Vagina (tissue), 2 donors: ENCODE data around the gene GOLM1. TPM values are rescaled to one million over a fixed set of nuclear protein-coding genes. Genes with fewer than 3 reads are reported as not detected.

Source experiments
- DNase-seq, 2 donors: peaks; one replicate each; pipeline ENCODE4 v3.0.0-alpha.2; 2017; ENCODE audit errors: extremely low spot score in 2 of 2
- H3K27ac ChIP-seq: fragments of 200-600 bp; sonication (generic); one replicate; pipeline ENCODE4 v1.5.1; 2019
- H3K27me3 ChIP-seq: fragments of 200-600 bp; sonication (generic); one replicate; pipeline ENCODE4 v1.5.1; 2019
- H3K36me3 ChIP-seq, 2 donors: fragments of 200-600 bp; sonication (generic); one replicate each; pipeline ENCODE4 v1.5.1; 2017 to 2019
- H3K4me1 ChIP-seq: fragments of 200-600 bp; sonication (generic); one replicate; pipeline ENCODE4 v1.5.1; 2019
- H3K4me3 ChIP-seq, 2 donors: fragments of 200-600 bp; sonication (generic); 1 replicate in 1 of 2; 2 replicates in 1 of 2; pipeline ENCODE4 v1.5.1; 2016 to 2019
- H3K9me3 ChIP-seq: fragments of 200-600 bp; sonication (generic); one replicate; pipeline ENCODE4 v1.5.1; 2019
- POLR2A ChIP-seq, 2 donors: fragments of 450-650 bp; IDR thresholded peaks; one replicate each; pipeline ENCODE4 v1.6.1; 2017; ENCODE audit warnings: antibody characterized with exemption in 2 of 2, mild to moderate bottlenecking in 2 of 2, moderate library complexity in 2 of 2
- POLR2AphosphoS5 ChIP-seq, 2 donors: sonication (generic); formaldehyde crosslinking; IDR thresholded peaks; one replicate each; pipeline ENCODE4 v1.9.0; 2017; ENCODE audit warnings: antibody characterized with exemption in 2 of 2, mild to moderate bottlenecking in 2 of 2, low read depth in 1 of 2; ENCODE audit not compliant: insufficient read depth in 1 of 2
- intact Hi-C: fragments of 100-400 bp; cut with DNase I; formaldehyde crosslinking; loops from one replicate; pipeline ENCODE4 v1.15.1; 2023
- total RNA-seq: library from RNA; depleted of rRNA; stranded (reverse); fragments of >200 nt; gene quantifications from one replicate; pipeline ENCODE4 v1.2.3, GENCODE V29; 2016
- TF ChIP-seq, protein P1 (sequence below), 3 experiments: fragments of 450-650 bp in 2 of 3; fragments of 200-600 bp in 1 of 3; sonication (generic) in 1 of 3; IDR thresholded peaks; one replicate each; pipeline ENCODE4 v1.5.1; 2017 to 2019; ENCODE audit warnings: antibody characterized with exemption in 3 of 3, mild to moderate bottlenecking in 2 of 3, moderate library complexity in 2 of 3

Gene GOLM1
- total RNA-seq, 1 donor from 2014 or later, result 14.7 TPM

DNA sequence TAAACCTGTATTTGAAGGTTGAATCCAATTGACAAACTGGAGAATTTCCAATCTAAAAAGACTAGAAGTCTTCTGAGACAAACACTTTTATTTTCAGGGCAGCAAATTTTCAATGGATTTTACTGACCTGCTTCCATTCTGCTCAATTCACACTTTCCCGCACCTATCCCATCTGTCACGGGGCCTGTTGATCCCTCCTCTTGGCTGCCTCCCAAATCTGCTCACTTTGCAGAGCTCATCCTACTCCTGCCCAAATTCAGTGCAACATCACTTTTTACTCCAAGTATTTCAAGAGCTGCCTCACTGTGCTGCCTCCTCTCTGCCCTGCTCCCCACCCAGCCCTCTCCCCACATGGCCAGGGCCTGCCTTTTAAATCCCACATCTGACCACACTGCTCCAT lies 35.1 kb downstream of the GOLM1 start:
- H3K4me3 ChIP-seq, result no peak overlapping the region
- H3K36me3 ChIP-seq, result no peaks in the 10 kb centered on the region
- TF ChIP-seq, protein P1, sequence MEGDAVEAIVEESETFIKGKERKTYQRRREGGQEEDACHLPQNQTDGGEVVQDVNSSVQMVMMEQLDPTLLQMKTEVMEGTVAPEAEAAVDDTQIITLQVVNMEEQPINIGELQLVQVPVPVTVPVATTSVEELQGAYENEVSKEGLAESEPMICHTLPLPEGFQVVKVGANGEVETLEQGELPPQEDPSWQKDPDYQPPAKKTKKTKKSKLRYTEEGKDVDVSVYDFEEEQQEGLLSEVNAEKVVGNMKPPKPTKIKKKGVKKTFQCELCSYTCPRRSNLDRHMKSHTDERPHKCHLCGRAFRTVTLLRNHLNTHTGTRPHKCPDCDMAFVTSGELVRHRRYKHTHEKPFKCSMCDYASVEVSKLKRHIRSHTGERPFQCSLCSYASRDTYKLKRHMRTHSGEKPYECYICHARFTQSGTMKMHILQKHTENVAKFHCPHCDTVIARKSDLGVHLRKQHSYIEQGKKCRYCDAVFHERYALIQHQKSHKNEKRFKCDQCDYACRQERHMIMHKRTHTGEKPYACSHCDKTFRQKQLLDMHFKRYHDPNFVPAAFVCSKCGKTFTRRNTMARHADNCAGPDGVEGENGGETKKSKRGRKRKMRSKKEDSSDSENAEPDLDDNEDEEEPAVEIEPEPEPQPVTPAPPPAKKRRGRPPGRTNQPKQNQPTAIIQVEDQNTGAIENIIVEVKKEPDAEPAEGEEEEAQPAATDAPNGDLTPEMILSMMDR (IDR thresholded peaks at IDR 0.05), result no peak
- TF ChIP-seq POLR2AphosphoS5 (IDR thresholded peaks at IDR 0.05; ENCODE audit: insufficient read depth in 1 of 2, low read depth in 1 of 2), result no peak
- intact Hi-C loops, result no loop called here
- no peak for DNase-seq
- no peaks in the 10 kb centered on the region for H3K9me3 ChIP-seq
- no peaks in the 10 kb centered on the region for H3K4me1 ChIP-seq
- H3K27ac ChIP-seq, result no peak overlapping the region
- no peaks in the 10 kb centered on the region for H3K27me3 ChIP-seq

DNA sequence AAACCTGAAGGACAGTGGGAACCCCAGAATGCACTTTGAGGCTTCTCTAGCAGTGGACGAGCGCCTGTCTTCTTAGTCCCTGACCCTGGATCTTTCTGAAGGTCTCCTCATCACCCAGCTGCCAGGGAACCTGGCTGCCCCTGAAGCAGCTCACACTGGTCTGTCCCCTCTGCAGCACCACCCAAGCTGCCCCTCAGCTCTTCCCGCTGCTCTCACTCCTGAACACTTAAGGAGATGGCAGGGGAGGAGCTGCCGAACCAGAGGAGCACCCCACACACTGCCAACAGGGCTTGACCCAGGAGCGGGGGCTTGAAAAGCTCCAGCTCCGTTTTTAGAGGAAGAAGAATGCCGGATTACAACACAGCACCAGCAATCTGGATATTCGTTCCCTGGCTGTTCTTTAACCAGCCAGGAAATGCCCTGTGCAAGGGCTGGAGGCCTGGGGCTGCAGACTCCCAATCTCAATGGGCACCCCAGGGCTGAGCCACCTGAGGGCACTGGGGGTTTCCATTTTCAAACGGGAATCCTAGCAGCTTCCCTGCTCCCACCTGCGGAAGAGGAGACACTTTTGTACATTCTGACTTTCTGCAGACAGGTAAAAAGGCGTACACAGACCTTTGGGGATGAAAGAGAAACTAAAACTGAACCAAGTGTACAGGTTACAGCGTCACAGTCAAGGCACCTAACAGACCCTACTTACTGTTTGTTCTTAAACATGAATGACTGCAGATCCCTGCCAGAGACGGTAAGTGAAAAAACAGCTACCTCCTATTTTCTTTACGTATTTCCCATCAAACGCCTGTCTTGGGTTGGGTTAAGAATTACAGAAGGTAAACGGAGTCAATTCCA lies 36.3 kb downstream of the GOLM1 start:
- no peak for TF ChIP-seq POLR2AphosphoS5 (IDR thresholded peaks at IDR 0.05; ENCODE audit: insufficient read depth in 1 of 2, low read depth in 1 of 2)
- TF ChIP-seq, protein P1 (IDR thresholded peaks at IDR 0.05), result no peak
- no peak for TF ChIP-seq POLR2A (IDR thresholded peaks at IDR 0.05)
- Histone ChIP-seq H3K36me3 (no peaks in the 10 kb centered on the region), H3K27ac (no peak overlapping the region), H3K4me1 (no peaks in the 10 kb centered on the region), H3K4me3 (no peak overlapping the region), H3K9me3 (no peaks in the 10 kb centered on the region), H3K27me3 (no peaks in the 10 kb centered on the region)
- no peak for DNase-seq
- intact Hi-C loops, result no loop called here

DNA sequence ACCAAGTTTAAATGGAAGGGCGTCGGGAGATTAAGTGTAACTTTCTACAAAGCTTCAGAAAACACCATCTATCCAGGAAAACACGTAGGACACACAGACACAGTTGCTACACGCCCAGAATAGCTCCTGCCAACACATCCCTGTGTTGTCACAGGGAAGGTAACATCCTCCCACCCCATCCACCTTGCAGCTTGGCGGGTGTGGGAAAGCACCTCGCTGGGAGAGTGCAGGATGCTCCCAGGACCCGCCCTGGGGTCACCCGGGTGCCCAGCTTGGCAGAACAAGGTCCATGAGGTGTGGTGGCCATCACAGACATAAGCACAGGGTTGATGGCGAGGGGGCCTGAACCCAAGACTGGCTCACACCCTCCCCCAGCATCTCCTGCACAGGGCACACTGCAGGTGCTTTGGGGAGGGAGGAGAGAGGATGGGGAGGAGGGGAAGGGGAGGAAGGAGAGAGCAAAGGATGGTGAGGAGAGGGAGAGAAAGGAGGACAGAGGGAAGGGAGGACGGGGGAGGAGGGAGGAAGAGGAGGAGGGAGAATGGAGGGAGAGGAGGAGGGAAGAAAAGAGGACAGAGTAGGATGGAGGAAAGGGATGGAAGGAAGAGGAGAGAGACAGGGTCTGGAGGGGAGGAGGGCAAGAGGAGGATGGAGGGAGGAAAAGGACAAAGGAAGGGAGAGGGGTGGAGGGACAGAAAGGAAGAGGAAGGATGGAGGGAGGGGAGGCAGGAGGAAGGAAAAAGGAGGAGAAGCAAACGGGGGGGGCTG lies 37.2 kb downstream of the GOLM1 start:
- no peaks in the 10 kb centered on the region for H3K27me3 ChIP-seq
- intact Hi-C loops, result no loop called here
- no peak overlapping the region for H3K4me3 ChIP-seq
- no peak for DNase-seq
- no peak overlapping the region for H3K27ac ChIP-seq
- TF ChIP-seq, protein P1 (IDR thresholded peaks at IDR 0.05), result no peak
- TF ChIP-seq POLR2AphosphoS5 (IDR thresholded peaks at IDR 0.05; ENCODE audit: insufficient read depth in 1 of 2, low read depth in 1 of 2), result no peak
- TF ChIP-seq POLR2A (IDR thresholded peaks at IDR 0.05), result no peak
- no peaks in the 10 kb centered on the region for H3K4me1 ChIP-seq
- no peaks in the 10 kb centered on the region for H3K36me3 ChIP-seq
- no peaks in the 10 kb centered on the region for H3K9me3 ChIP-seq

DNA sequence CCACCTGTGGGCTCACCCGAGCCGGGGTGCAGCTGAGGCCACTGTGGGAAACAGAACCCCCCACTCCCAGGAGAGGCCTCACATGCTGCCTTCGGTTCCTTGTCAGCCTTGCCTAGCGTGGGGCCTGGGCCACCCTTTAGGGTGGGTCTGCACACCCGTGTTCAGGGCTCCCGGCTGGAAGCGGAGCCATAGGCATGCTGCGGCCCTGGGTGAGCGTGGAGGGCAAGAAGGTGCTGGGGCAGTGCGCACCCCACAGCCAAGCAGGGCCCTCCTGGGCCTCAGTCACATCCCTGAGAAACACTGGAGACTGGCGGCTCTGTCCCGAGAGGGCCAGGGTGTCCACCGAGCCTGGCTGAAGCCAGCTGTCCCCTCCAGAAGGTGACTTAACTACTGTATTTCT lies 41.9 kb downstream of the GOLM1 start:
- no peak overlapping the region for H3K4me3 ChIP-seq
- H3K9me3 ChIP-seq, result no peaks in the 10 kb centered on the region
- H3K36me3 ChIP-seq, result no peaks in the 10 kb centered on the region
- TF ChIP-seq, protein P1 (IDR thresholded peaks at IDR 0.05), result no peak
- no peak for TF ChIP-seq POLR2AphosphoS5 (IDR thresholded peaks at IDR 0.05; ENCODE audit: insufficient read depth in 1 of 2, low read depth in 1 of 2)
- TF ChIP-seq POLR2A (IDR thresholded peaks at IDR 0.05), result no peak
- no peak for DNase-seq
- intact Hi-C loops, result no loop called here
- H3K27ac ChIP-seq, result no peak overlapping the region
- no peaks in the 10 kb centered on the region for H3K27me3 ChIP-seq
- no peaks in the 10 kb centered on the region for H3K4me1 ChIP-seq

DNA sequence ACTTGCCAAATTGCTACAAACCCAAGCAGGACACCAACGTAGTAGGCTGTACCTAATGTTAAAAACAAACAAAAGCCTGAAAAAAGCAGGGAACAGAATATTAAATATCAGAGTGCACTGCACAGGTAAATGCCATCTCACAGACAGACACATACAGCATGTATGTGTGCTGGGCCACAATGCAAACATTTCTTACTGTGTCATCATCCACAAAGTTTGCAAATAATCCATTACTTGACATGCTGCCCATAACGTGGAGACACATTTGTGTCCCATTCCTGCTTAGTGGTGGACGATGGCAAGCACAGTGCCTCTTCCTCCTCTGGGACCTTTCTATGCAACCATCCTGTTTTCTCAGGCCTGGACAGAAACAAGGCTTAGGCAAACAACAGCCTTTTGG lies 44.7 kb downstream of the GOLM1 start:
- intact Hi-C loops, result no loop called here
- Histone ChIP-seq H3K27me3 (no peaks in the 10 kb centered on the region), H3K27ac (no peak overlapping the region), H3K9me3 (no peaks in the 10 kb centered on the region), H3K4me1 (no peaks in the 10 kb centered on the region), H3K36me3 (no peaks in the 10 kb centered on the region), H3K4me3 (no peak overlapping the region)
- DNase-seq, result no peak
- TF ChIP-seq POLR2AphosphoS5 (IDR thresholded peaks at IDR 0.05; ENCODE audit: insufficient read depth in 1 of 2, low read depth in 1 of 2) (no peak), POLR2A (IDR thresholded peaks at IDR 0.05) (no peak)
- TF ChIP-seq, protein P1 (IDR thresholded peaks at IDR 0.05), result no peak
